ENCODE data around the gene PCDHA3.
"Not testable (repeated sequence)": the region's sequence is repeated elsewhere in the genome, so short reads cannot be mapped to it uniquely, and the experiment has no call there.

- TF ChIP-seq CTCF (tag by site-specific recombination; IDR thresholded peaks at IDR 0.05); ZNF510 (tag by site-specific recombination; IDR thresholded peaks at IDR 0.05; ENCODE audit: insufficient replicate concordance); RBAK (tag by site-specific recombination; IDR thresholded peaks at IDR 0.05); ZNF114 (tag by site-specific recombination; IDR thresholded peaks at IDR 0.05); ZNF660 (tag by site-specific recombination; IDR thresholded peaks at IDR 0.05); ZNF391 (tag by site-specific recombination; IDR thresholded peaks at IDR 0.05; ENCODE audit: borderline replicate concordance, low read depth); PRDM4 (tag by site-specific recombination; IDR thresholded peaks at IDR 0.05); HIC1 (tag by site-specific recombination; IDR thresholded peaks at IDR 0.05); ZBTB6 (tag by site-specific recombination; IDR thresholded peaks at IDR 0.05); ZNF174 (tag by site-specific recombination; IDR thresholded peaks at IDR 0.05): not testable (repeated sequence)
Measured at GRCh38 chr5:140848139-140849102, 47.6 kb downstream of the PCDHA3 start, which contains the start of gene PCDHA9.

Data from HEK293 (cell line).